SU-DHL-6 (cell line): ENCODE measurements around the gene STAP1.

Experiments
- CTCF ChIP-seq: fragments of 200-600 bp; sonication (generic); IDR thresholded peaks from one replicate; pipeline ENCODE4 v1.5.1; 2017; ENCODE audit warnings: antibody characterized with exemption, mild to moderate bottlenecking, low read length, moderate library complexity; ENCODE audit not compliant: insufficient read depth, poor library complexity, severe bottlenecking
- EZH2phosphoT487 ChIP-seq: fragments of 200-600 bp; sonication (generic), shearing (Covaris generic); conservative IDR thresholded peaks from 2 replicates; pipeline ENCODE4 v1.6.1; 2018; ENCODE audit warnings: mild to moderate bottlenecking, antibody characterized with exemption, low read length, moderate library complexity, mixed read lengths

GRCh38 chr4:67624939-67625338 is 66.4 kb downstream of the STAP1 start:
- no peak for TF ChIP-seq CTCF
- TF ChIP-seq EZH2phosphoT487 = no peak
